22Rv1 (cell line): Measurements from ENCODE around the gene EML6.

ENCODE experiments used
- H3K27ac ChIP-seq: fragments of 450-650 bp; 2 replicates; pipeline ENCODE4 v1.5.1; 2017
- ZFX ChIP-seq: fragments of 450-650 bp; IDR thresholded peaks from 2 replicates; pipeline ENCODE4 v1.6.1; 2017; ENCODE audit warnings: antibody characterized with exemption, borderline replicate concordance
- TF ChIP-seq, protein P1 (sequence below): fragments of 450-650 bp; IDR thresholded peaks from 2 replicates; pipeline ENCODE4 v1.5.1; 2017; ENCODE audit warnings: mild to moderate bottlenecking

The EML6 gene

DNA sequence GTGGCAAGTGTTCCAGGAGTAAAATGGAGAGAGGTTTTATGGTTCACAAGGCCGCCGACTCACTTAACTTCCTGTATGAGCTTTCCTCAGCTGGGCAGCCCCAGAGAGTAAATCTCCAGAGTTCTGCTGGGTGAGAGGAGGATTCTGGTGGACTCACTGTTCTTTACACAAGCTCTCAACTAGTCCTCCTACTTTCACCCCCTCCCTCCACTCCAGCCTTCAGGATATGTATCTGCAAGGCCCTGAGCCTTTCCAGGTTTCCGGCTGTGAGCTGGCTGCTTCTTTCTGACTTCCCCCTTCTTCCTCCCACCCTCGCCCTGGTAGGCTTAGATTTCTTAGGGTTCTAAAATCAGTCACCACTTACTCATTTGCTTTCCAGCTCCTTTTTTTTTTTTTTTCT is 34.0 kb downstream of the EML6 start:
- no peak for TF ChIP-seq ZFX
- TF ChIP-seq, protein P1, sequence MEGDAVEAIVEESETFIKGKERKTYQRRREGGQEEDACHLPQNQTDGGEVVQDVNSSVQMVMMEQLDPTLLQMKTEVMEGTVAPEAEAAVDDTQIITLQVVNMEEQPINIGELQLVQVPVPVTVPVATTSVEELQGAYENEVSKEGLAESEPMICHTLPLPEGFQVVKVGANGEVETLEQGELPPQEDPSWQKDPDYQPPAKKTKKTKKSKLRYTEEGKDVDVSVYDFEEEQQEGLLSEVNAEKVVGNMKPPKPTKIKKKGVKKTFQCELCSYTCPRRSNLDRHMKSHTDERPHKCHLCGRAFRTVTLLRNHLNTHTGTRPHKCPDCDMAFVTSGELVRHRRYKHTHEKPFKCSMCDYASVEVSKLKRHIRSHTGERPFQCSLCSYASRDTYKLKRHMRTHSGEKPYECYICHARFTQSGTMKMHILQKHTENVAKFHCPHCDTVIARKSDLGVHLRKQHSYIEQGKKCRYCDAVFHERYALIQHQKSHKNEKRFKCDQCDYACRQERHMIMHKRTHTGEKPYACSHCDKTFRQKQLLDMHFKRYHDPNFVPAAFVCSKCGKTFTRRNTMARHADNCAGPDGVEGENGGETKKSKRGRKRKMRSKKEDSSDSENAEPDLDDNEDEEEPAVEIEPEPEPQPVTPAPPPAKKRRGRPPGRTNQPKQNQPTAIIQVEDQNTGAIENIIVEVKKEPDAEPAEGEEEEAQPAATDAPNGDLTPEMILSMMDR = no peak
- no peak overlapping the region for H3K27ac ChIP-seq

DNA sequence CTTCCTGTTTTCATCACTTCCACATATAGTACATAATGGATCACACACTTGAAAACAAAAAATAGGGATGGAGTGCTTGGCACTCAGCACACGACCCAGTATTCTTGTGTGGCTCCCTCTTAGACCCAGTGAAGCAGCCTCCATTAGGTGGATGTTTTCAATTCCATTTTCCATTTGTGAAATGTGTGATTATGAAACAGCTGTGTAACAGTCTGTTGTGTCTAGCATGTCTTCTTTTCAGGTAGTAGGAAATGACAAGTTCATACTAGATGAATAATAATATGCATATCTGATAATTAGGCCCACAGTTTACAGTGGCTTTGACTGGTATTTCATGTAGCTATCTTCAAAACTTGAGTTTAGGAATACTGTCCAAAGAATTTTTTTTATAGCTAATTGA is 35.5 kb downstream of the EML6 start:
- TF ChIP-seq ZFX = no peak
- TF ChIP-seq, protein P1 = no peak
- no peak overlapping the region for H3K27ac ChIP-seq

- no peak overlapping the region for H3K27ac ChIP-seq
- no peak for TF ChIP-seq ZFX
- TF ChIP-seq, protein P1 = no peak
Measured at GRCh38 chr2:54760310-54760709, 36.8 kb downstream of the EML6 start.

DNA sequence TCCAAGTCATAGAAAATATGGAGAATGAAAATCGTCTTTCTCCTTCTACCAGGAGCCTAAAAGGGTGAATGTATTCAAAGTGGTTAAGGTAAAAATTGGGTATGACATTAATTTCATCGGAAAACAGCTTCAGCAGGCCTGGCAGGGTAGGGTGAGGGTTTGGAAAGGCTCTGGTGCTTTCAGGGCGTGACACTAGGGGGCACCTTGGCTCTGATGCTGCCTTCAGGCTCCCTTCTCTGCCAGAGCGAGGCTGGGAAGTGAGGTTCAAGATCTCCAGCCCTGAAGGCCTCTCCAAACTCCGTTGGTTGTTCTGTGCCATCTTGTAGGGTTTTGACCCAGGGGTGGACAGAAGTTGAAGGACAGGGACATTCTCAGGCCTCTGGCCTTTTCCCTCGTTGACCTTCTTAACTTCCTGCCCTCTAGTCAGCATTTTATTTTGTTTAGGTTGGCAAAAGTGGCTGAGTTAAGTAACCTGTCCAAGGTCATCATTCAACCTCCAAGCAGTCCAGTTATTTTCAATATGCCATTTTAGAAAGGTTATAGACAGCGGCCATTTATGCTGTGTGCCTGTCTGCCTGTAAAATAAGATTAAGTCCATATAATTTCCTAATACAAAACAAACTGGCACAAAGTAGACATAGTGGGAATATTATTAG is 40.3 kb downstream of the EML6 start:
- no peak for TF ChIP-seq ZFX
- TF ChIP-seq, protein P1 = peak; percentile 50
- H3K27ac ChIP-seq = no peak overlapping the region

DNA sequence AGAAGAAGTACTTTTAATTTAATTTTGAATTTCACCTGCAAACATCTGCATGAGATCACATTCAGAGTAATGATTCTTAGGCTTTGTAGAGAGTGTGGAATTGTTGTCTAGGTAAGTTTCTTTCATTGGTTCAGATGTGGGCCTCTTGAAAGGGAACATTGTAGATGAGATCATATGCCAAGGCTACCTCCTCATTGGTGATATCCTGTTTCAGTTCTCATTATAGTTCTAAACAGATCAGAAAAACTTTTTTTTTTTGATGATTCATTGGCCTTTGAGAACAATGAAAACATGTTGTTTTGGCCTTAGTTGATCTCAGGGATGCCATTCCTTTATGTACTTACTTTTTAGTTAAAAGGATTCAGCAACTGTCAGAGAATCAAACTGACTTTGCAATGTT is 44.5 kb downstream of the EML6 start:
- TF ChIP-seq ZFX = no peak
- TF ChIP-seq, protein P1 = no peak

GRCh38 chr2:54768772-54769428 is 45.4 kb downstream of the EML6 start:
- TF ChIP-seq ZFX = no peak
- TF ChIP-seq, protein P1 = no peak
- H3K27ac ChIP-seq = no peak overlapping the region

More for the DNA sequence above, 44.5 kb downstream of the EML6 start:
- no peak overlapping the region for H3K27ac ChIP-seq

- TF ChIP-seq ZFX = no peak
- TF ChIP-seq, protein P1 = no peak
- H3K27ac ChIP-seq = no peak overlapping the region
Measured at GRCh38 chr2:54770211-54770610, 46.7 kb downstream of the EML6 start.
